8988T (cell line): ENCODE measurements around the gene PLXNA1.

Experiments
- DNase-seq: peaks from one replicate; pipeline ENCODE4 v3.0.0; 2011

Gene PLXNA1

GRCh38 chr3:126968391-126969390 lies 14.2 kb upstream of the PLXNA1 start:
- no peak for DNase-seq

GRCh38 chr3:126969586-126969985 lies 13.3 kb upstream of the PLXNA1 start:
- no peak for DNase-seq

- DNase-seq = no peak
These were observed 12.8 kb upstream of the PLXNA1 start for GRCh38 chr3:126970101-126970500.

GRCh38 chr3:126970921-126971320 lies 12.0 kb upstream of the PLXNA1 start:
- DNase-seq = no peak

GRCh38 chr3:126971891-126972351 lies 11.0 kb upstream of the PLXNA1 start:
- no peak for DNase-seq

- no peak for DNase-seq
These were observed 10.0 kb upstream of the PLXNA1 start for GRCh38 chr3:126972866-126973265.

- DNase-seq = no peak
These were observed 9.1 kb upstream of the PLXNA1 start for GRCh38 chr3:126973814-126974213.

- no peak for DNase-seq
These were observed 8.2 kb upstream of the PLXNA1 start for GRCh38 chr3:126974756-126975155.

GRCh38 chr3:126976906-126977305 lies 6.0 kb upstream of the PLXNA1 start:
- DNase-seq = no peak

- no peak for DNase-seq
These were observed 5.1 kb upstream of the PLXNA1 start for GRCh38 chr3:126977821-126978220.

GRCh38 chr3:126978291-126978690 lies 4.6 kb upstream of the PLXNA1 start:
- no peak for DNase-seq

GRCh38 chr3:126979046-126979628 lies 3.8 kb upstream of the PLXNA1 start:
- DNase-seq = no peak

GRCh38 chr3:126980266-126980811 lies 2.6 kb upstream of the PLXNA1 start:
- no peak for DNase-seq

- DNase-seq = no peak
These were observed 817 bp upstream of the PLXNA1 start for GRCh38 chr3:126982126-126982470.

- DNase-seq = no peak
These were observed 349 bp downstream of the PLXNA1 start for GRCh38 chr3:126983276-126983652.

- DNase-seq = peak; percentile 57
These were observed 907 bp downstream of the PLXNA1 start for GRCh38 chr3:126983653-126984390.

- DNase-seq = no peak
These were observed 1.6 kb downstream of the PLXNA1 start for GRCh38 chr3:126984391-126985131.

GRCh38 chr3:126985132-126985985 lies 2.4 kb downstream of the PLXNA1 start:
- no peak for DNase-seq

GRCh38 chr3:126986001-126986400 lies 3.1 kb downstream of the PLXNA1 start:
- DNase-seq = no peak

GRCh38 chr3:126987129-126987528 lies 4.2 kb downstream of the PLXNA1 start:
- DNase-seq = no peak

- DNase-seq = no peak
These were observed 4.7 kb downstream of the PLXNA1 start for GRCh38 chr3:126987596-126987995.
